ENCODE results near the gene COLEC11. TPM values are rescaled to one million over a fixed set of nuclear protein-coding genes. Genes with fewer than 3 reads are reported as not detected.
"Not testable (repeated sequence)": the region's sequence is repeated elsewhere in the genome, so short reads cannot be mapped to it uniquely, and the experiment has no call there.

Gene COLEC11
- total RNA-seq, 1 experiment from 2014 or later: not detected

- TF ChIP-seq CTCF (IDR thresholded peaks at IDR 0.05; ENCODE audit: unreplicated experiment): no peak
- DNase-seq: no peak
- Mint-ChIP-seq H3K36me3 (ENCODE audit: insufficient read depth, unreplicated experiment) (no peaks in the 10 kb centered on the region), H3K27me3 (ENCODE audit: unreplicated experiment) (peaks cover 80% of the 10 kb centered on the region), H3K9me3 (ENCODE audit: low read depth, unreplicated experiment) (no peaks in the 10 kb centered on the region), H3K4me3 (ENCODE audit: low read depth, unreplicated experiment) (no peak overlapping the region), H3K27ac (ENCODE audit: unreplicated experiment) (no peak overlapping the region), H3K4me1 (ENCODE audit: low read depth, unreplicated experiment) (no peaks in the 10 kb centered on the region)
- BruUV-seq (replicated peaks): no TSS peak
- CTCF ChIA-PET: no interaction called here
- intact Hi-C loops (cut with micrococcal nuclease; ENCODE audit: unreplicated experiment): no loop called here
Observed at GRCh38 chr2:3633982-3634595, 39.2 kb downstream of the COLEC11 start.

- intact Hi-C loops (cut with micrococcal nuclease; ENCODE audit: unreplicated experiment): no loop called here
- Mint-ChIP-seq H3K4me3 (ENCODE audit: low read depth, unreplicated experiment) (no peak overlapping the region), H3K36me3 (ENCODE audit: insufficient read depth, unreplicated experiment) (no peaks in the 10 kb centered on the region), H3K9me3 (ENCODE audit: low read depth, unreplicated experiment) (no peaks in the 10 kb centered on the region), H3K27ac (ENCODE audit: unreplicated experiment) (no peak overlapping the region), H3K4me1 (ENCODE audit: low read depth, unreplicated experiment) (no peaks in the 10 kb centered on the region), H3K27me3 (ENCODE audit: unreplicated experiment) (peaks cover 78% of the 10 kb centered on the region)
- CTCF ChIA-PET: no interaction called here
- DNase-seq: no peak
- no peak for TF ChIP-seq CTCF (IDR thresholded peaks at IDR 0.05; ENCODE audit: unreplicated experiment)
- no TSS peak for BruUV-seq (replicated peaks)
Observed at GRCh38 chr2:3634596-3635121, 39.7 kb downstream of the COLEC11 start.

- intact Hi-C loops (cut with micrococcal nuclease; ENCODE audit: unreplicated experiment): no loop called here
- H3K27me3 Mint-ChIP-seq (ENCODE audit: unreplicated experiment): peaks cover 73% of the 10 kb centered on the region
- no peaks in the 10 kb centered on the region for H3K9me3 Mint-ChIP-seq (ENCODE audit: low read depth, unreplicated experiment)
- H3K4me1 Mint-ChIP-seq (ENCODE audit: low read depth, unreplicated experiment): no peaks in the 10 kb centered on the region
- no peak overlapping the region for H3K4me3 Mint-ChIP-seq (ENCODE audit: low read depth, unreplicated experiment)
- no peaks in the 10 kb centered on the region for H3K36me3 Mint-ChIP-seq (ENCODE audit: insufficient read depth, unreplicated experiment)
- no peak overlapping the region for H3K27ac Mint-ChIP-seq (ENCODE audit: unreplicated experiment)
- CTCF ChIA-PET: no interaction called here
- no peak for TF ChIP-seq CTCF (IDR thresholded peaks at IDR 0.05; ENCODE audit: unreplicated experiment)
- BruUV-seq (replicated peaks): no TSS peak
- DNase-seq: no peak
Observed at GRCh38 chr2:3635171-3635974, 40.5 kb downstream of the COLEC11 start.

GRCh38 chr2:3635975-3636327 lies 41.0 kb downstream of the COLEC11 start:
- CTCF ChIA-PET; BruUV-seq (replicated peaks); H3K36me3 Mint-ChIP-seq (ENCODE audit: insufficient read depth, unreplicated experiment); H3K27ac Mint-ChIP-seq (ENCODE audit: unreplicated experiment); H3K9me3 Mint-ChIP-seq (ENCODE audit: low read depth, unreplicated experiment); DNase-seq; H3K4me3 Mint-ChIP-seq (ENCODE audit: low read depth, unreplicated experiment); H3K4me1 Mint-ChIP-seq (ENCODE audit: low read depth, unreplicated experiment); intact Hi-C loops (cut with micrococcal nuclease; ENCODE audit: unreplicated experiment): not testable (repeated sequence)
- H3K27me3 Mint-ChIP-seq (ENCODE audit: unreplicated experiment): peaks cover 73% of the 10 kb centered on the region
